Measurements from ENCODE around the gene TP53TG5. TPM values are rescaled to one million over a fixed set of nuclear protein-coding genes. Genes with fewer than 3 reads are reported as not detected.

Gene TP53TG5
- total RNA-seq, 1 donor from 2014 or later: not detected

- ATAC-seq: peak; percentile 58
- peak; percentile 82 for DNase-seq (ENCODE audit: low spot score)
These were observed 41.4 kb downstream of the TP53TG5 start for GRCh38 chr20:45336530-45337366.

DNA sequence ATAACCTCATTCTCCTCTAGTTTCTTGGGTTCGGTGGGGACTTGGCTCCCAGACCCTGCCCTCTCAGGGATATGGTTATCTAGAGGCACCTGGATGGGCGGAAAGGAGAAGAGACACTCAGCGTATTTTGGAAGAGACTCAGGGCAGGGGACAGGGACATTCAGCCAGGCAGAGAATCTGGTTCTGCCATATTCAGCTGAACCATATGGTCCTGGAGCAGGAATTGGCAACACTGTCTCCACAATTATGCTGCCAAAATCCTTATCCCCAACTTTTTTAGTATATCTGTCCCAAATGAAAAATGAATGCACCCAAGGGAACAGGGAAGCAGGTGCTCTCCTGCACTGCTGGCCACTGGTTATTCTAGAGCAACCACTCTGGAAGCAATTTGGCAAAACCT lies 47.6 kb downstream of the TP53TG5 start:
- ATAC-seq: peak; percentile 7
- DNase-seq (ENCODE audit: low spot score): no peak

DNA sequence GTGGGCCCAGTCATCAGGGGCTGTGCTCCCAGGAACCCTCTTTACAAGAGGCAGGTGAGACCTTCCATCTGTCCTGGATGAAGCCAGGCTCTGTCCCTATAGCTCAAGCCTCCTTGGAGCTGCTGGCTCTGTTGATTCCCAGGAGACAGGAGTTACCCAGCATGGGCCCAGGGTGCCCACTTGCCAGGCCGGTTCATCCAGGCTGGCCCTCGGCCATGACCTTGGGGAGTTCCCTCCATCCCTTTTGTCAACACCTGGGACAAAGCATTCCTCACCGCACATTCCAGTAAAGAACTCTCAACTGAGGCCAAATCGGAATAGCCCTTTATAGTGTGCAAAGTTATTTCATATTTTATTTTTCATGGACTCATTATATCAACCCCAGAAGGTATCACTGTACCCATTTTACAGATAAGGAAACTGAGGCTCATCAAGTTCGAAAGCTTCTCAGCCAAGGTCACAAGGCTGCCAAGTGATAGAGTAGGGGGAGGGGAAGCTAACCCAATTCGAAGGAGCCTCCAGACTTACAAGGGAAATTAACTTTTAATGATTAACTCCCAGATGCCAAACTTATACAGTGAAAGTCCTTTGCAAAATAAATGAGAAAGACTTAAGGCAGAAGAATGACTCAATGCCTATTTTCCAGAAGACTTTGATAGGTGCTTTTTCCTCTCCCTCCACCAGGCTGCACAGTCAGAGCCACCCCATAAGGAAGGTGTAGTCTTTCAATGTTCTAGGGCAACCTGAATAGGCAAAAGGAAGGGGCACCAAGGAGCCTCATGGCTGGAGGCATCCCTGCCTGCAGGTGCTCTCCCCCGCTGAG lies 48.4 kb downstream of the TP53TG5 start:
- DNase-seq (ENCODE audit: low spot score) (no peak), ATAC-seq (peak; percentile 31)

GRCh38 chr20:45328451-45328850 lies 49.7 kb downstream of the TP53TG5 start:
- no peak for ATAC-seq
- no peak for DNase-seq (ENCODE audit: low spot score)

DNA sequence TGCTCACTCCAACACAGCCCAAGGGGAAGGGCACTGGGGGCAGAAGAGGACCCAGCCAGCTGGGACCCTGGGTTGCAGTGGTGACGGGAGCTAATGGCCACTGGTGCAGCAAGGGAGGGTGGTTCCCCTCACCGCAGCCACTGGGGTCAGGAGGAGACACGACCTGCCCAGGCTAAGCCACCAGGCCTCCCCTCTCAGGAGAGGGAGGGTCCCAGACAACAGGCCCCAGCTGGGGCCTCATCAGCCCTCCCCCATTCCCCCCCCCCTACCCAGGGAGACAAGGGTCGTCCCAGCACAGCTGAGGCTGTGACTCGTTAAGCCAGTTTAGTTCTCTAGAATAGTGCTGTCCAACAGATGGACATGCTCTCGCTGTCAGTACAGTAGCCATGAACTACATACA lies 52.8 kb downstream of the TP53TG5 start:
- ATAC-seq (no peak), DNase-seq (ENCODE audit: low spot score) (no peak)

DNA sequence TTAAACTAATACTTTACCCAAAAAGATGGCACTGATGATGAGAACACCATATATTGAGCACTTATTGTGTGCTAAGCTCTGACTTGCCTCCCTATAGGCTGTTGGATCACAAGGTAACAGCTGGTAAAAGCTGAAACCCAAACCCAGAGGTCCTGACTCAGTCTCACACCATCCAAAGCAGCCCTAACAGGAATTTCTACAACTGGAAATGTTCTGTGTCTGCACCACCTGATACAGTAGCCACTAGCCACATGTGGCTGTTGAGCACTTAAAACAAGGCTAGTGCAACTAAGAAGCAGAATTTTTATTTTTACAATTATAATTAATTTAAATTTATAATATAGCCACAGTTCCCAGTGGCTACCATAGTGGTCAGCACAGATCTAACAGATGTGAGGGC lies 54.4 kb downstream of the TP53TG5 start:
- no peak for DNase-seq (ENCODE audit: low spot score)
- peak; percentile 5 for ATAC-seq

DNA sequence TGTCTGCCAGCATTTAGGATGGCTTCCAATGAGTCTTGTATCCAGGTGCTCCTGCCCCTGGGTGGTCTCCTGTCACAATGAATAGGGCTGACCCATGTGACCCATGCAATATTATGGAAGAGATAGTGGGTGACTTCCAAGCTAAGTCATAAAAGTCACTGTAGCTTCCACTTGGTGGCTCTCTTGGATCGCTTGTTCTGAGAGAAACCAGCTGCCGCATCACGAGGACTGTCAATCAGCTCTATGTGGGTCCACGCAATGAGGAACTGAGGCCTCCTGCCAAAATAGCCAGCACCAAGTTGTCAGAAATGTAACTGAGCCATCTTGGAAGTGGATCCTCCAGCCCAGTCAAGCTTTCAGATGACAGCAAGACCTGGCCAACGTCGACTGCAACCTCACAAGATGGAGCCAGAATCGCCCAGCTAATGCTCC lies 55.2 kb downstream of the TP53TG5 start:
- ATAC-seq (peak; percentile 84), DNase-seq (ENCODE audit: low spot score) (peak; percentile 76)

Other genes with a start within 250 kb of the TP53TG5 start
- not detected for gene PI3, start 203.4 kb downstream of the TP53TG5 start, total RNA-seq
- gene SEMG1, start 171.3 kb downstream of the TP53TG5 start, total RNA-seq: not detected
- gene SEMG2, start 157.0 kb downstream of the TP53TG5 start, total RNA-seq: not detected
- gene SLPI, start 123.8 kb downstream of the TP53TG5 start, total RNA-seq: 147 TPM
- gene RBPJL, start 71.5 kb downstream of the TP53TG5 start, total RNA-seq: 0.23 TPM
- not detected for gene MATN4, start 70.0 kb downstream of the TP53TG5 start, total RNA-seq
- 89.3 TPM for gene SDC4, start 29.9 kb downstream of the TP53TG5 start, total RNA-seq
- 16.9 TPM for gene SYS1, start 15.2 kb downstream of the TP53TG5 start, total RNA-seq
- 2.9 TPM for gene DBNDD2, start 30.0 kb upstream of the TP53TG5 start, total RNA-seq
- gene PIGT, start 37.8 kb upstream of the TP53TG5 start, total RNA-seq: 36.0 TPM
- gene WFDC2, start 91.4 kb upstream of the TP53TG5 start, total RNA-seq: 3.7 TPM
- gene SPINT3, start 137.3 kb upstream of the TP53TG5 start, total RNA-seq: not detected
- gene WFDC6, start 161.2 kb upstream of the TP53TG5 start, total RNA-seq: not detected
- not detected for gene EPPIN, start 169.1 kb upstream of the TP53TG5 start, total RNA-seq
- not detected for gene WFDC8, start 201.0 kb upstream of the TP53TG5 start, total RNA-seq